OCI-LY7 (cell line): ENCODE results near the gene CDH15. TPM values are rescaled to one million over a fixed set of nuclear protein-coding genes. Genes with fewer than 3 reads are reported as not detected.

ENCODE experiments used
- BruUV-seq: library from RNA; stranded (reverse); fragments of 400-500 nt; replicated peaks from 2 replicates; lab custom pipeline; 2021; lab: Mats Ljungman, UMichigan
- CTCF ChIA-PET: fragments of 300-600 bp; sonication (Branson Sonifier 250); formaldehyde crosslinking; loops from one replicate; lab custom pipeline; 2022; ENCODE audit warnings: antibody characterized with exemption; ENCODE audit not compliant: unreplicated experiment; lab: Charles Lee
- POLR2A ChIA-PET: fragments of 300-600 bp; sonication (Branson Sonifier 250); formaldehyde crosslinking; loops from one replicate; lab custom pipeline; 2022; ENCODE audit warnings: antibody characterized with exemption; lab: Charles Lee
- DNase-seq: peaks from one replicate; pipeline ENCODE4 v3.0.0-alpha.2; 2015; ENCODE audit warnings: low spot score
- H2AFZ ChIP-seq: fragments of 200-600 bp; sonication (generic), shearing (Covaris generic); 2 replicates; pipeline ENCODE4 v1.6.1; 2014; ENCODE audit warnings: mild to moderate bottlenecking, antibody characterized with exemption, low read length, moderate library complexity
- H3K27ac ChIP-seq: fragments of 200-600 bp; sonication (generic); 2 replicates; pipeline ENCODE4 v1.5.1; 2014; ENCODE audit warnings: mixed run types, low read depth, mild to moderate bottlenecking, moderate library complexity, low read length, inconsistent platforms; ENCODE audit not compliant: poor library complexity, severe bottlenecking
- H3K36me3 ChIP-seq: fragments of 200-600 bp; sonication (generic); 2 replicates; pipeline ENCODE4 v1.6.1; 2014; ENCODE audit warnings: mild to moderate bottlenecking, antibody characterized with exemption, low read length, moderate library complexity, mixed read lengths; ENCODE audit not compliant: insufficient read depth
- H3K4me1 ChIP-seq: fragments of 200-600 bp; sonication (generic); 2 replicates; pipeline ENCODE4 v1.5.1; 2014; ENCODE audit warnings: mild to moderate bottlenecking, low read length; ENCODE audit not compliant: insufficient read depth, poor library complexity, severe bottlenecking
- H3K4me2 ChIP-seq: fragments of 200-600 bp; sonication (generic); 2 replicates; pipeline ENCODE4 v1.6.1; 2014; ENCODE audit warnings: mild to moderate bottlenecking, low read length
- H3K4me3 ChIP-seq: fragments of 200-600 bp; sonication (generic); 2 replicates; pipeline ENCODE4 v1.5.1; 2014; ENCODE audit warnings: mild to moderate bottlenecking, low read depth, low read length; ENCODE audit not compliant: poor library complexity, severe bottlenecking
- H3K79me2 ChIP-seq: fragments of 200-600 bp; sonication (generic); 2 replicates; pipeline ENCODE4 v1.6.1; 2016; ENCODE audit warnings: low read depth, mild to moderate bottlenecking, low read length, moderate library complexity, mixed read lengths; ENCODE audit not compliant: insufficient read depth
- H3K9me2 ChIP-seq: fragments of 200-600 bp; sonication (generic); 2 replicates; pipeline ENCODE4 v1.6.1; 2016; ENCODE audit warnings: mild to moderate bottlenecking, low read length, mixed read lengths; ENCODE audit not compliant: insufficient read depth
- H3K9me3 ChIP-seq: fragments of 200-600 bp; sonication (generic); 2 replicates; pipeline ENCODE4 v1.6.1; 2014; ENCODE audit warnings: mild to moderate bottlenecking, mixed run types, low read length, mixed read lengths
- H4K20me1 ChIP-seq: fragments of 200-600 bp; sonication (generic); 2 replicates; pipeline ENCODE4 v1.6.1; 2014; ENCODE audit warnings: mild to moderate bottlenecking, antibody characterized with exemption, low read length, moderate library complexity, mixed read lengths; ENCODE audit not compliant: insufficient read depth
- EZH2phosphoT487 ChIP-seq: fragments of 200-600 bp; sonication (generic); IDR thresholded peaks from 2 replicates; pipeline ENCODE4 v1.6.1; 2018; ENCODE audit warnings: low read depth, borderline replicate concordance, mild to moderate bottlenecking, mixed run types, antibody characterized with exemption, low read length, moderate library complexity, mixed read lengths
- intact Hi-C: fragments of 100-400 bp; cut with micrococcal nuclease; formaldehyde crosslinking; loops from one replicate; pipeline ENCODE4 v1.10.0; 2022; ENCODE audit not compliant: unreplicated experiment
- total RNA-seq, 2 experiments: library from RNA; depleted of rRNA in 1 of 2; stranded (reverse); fragments of >200 nt in 1 of 2; shearing (Covaris generic) in 1 of 2; gene quantifications; 2 replicates each; pipeline ENCODE4 v1.2.3, GENCODE V29; 2014 to 2022
- TF ChIP-seq, protein P1 (sequence below): fragments of 200-600 bp; sonication (generic); conservative IDR thresholded peaks from 2 replicates; pipeline ENCODE4 v1.5.1; 2014; ENCODE audit warnings: mild to moderate bottlenecking, antibody characterized with exemption, low read length, moderate library complexity, mixed read lengths

Gene CDH15
- total RNA-seq, 2 experiments from 2014 or later: not detected

DNA sequence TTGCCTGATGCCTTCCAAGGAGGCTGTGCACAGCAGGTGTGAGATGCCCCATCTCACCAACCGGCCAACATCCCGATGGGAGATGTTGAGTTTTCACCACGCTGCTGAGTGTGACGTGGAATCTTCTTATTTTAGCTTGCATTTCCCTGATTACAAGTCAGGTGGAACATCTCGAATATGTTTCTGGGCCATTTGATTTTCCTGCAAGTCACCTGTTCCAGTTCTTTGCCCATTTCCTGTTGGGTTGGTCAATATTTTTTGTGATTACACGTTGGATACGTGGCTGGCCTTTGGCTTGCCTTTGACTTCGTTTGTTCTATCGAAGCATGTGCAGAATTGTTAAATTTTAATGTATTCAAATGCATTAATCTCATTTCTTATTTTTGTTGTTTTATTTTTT lies 8.3 kb upstream of the CDH15 start:
- H3K4me3 ChIP-seq: no peak overlapping the region
- POLR2A ChIA-PET: interaction anchor here (0.7 kb wide), 1 partner anchor 143 kb away, joined by 4 read pairs; no protein-coding TSS in a partner anchor
- no peaks in the 10 kb centered on the region for H3K36me3 ChIP-seq
- no peaks in the 10 kb centered on the region for H3K9me2 ChIP-seq
- DNase-seq: no peak
- H3K79me2 ChIP-seq: no peaks in the 10 kb centered on the region
- TF ChIP-seq EZH2phosphoT487: no peak
- TF ChIP-seq, protein P1, sequence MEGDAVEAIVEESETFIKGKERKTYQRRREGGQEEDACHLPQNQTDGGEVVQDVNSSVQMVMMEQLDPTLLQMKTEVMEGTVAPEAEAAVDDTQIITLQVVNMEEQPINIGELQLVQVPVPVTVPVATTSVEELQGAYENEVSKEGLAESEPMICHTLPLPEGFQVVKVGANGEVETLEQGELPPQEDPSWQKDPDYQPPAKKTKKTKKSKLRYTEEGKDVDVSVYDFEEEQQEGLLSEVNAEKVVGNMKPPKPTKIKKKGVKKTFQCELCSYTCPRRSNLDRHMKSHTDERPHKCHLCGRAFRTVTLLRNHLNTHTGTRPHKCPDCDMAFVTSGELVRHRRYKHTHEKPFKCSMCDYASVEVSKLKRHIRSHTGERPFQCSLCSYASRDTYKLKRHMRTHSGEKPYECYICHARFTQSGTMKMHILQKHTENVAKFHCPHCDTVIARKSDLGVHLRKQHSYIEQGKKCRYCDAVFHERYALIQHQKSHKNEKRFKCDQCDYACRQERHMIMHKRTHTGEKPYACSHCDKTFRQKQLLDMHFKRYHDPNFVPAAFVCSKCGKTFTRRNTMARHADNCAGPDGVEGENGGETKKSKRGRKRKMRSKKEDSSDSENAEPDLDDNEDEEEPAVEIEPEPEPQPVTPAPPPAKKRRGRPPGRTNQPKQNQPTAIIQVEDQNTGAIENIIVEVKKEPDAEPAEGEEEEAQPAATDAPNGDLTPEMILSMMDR: no peak
- intact Hi-C loops: no loop called here
- H2AFZ ChIP-seq: no peak overlapping the region
- no peaks in the 10 kb centered on the region for H4K20me1 ChIP-seq
- no TSS peak for BruUV-seq
- 0 out of 2 replicates have a peak, but pooled peaks cover 4% of the 10 kb centered on the region for H3K9me3 ChIP-seq
- H3K4me2 ChIP-seq: no peak overlapping the region
- CTCF ChIA-PET: no interaction called here
- H3K4me1 ChIP-seq: peaks cover 10% of the 10 kb centered on the region
- H3K27ac ChIP-seq: no peak overlapping the region

DNA sequence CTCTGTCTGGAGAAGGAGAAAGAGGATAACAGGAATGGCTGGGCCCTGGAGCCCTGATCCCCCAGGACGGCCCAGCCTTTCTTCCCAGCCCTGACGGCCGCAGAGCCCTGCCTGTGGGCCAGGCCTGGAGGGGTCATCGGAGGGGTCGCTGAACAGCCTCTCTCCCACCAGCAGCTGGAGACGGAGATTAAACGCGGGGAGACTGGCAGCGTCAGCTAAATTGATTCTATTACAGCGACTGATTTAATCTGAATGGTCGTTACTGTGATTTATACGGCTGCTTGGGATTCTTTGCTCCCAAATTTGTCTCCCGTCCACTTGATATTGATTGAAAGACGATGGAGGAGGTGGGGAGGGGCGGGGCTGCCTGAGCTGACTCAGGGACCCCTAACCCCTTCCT lies 7.1 kb upstream of the CDH15 start:
- Histone ChIP-seq H4K20me1 (no peaks in the 10 kb centered on the region), H3K4me3 (no peak overlapping the region), H3K36me3 (no peaks in the 10 kb centered on the region), H3K79me2 (no peaks in the 10 kb centered on the region), H3K27ac (no peak overlapping the region), H3K9me2 (no peaks in the 10 kb centered on the region), H3K9me3 (no peaks in the 10 kb centered on the region), H3K4me1 (peaks cover 10% of the 10 kb centered on the region), H3K4me2 (no peak overlapping the region), H2AFZ (no peak overlapping the region)
- TF ChIP-seq, protein P1: no peak
- TF ChIP-seq EZH2phosphoT487: no peak
- ChIA-PET CTCF (interaction anchor here (0.5 kb wide), 1 partner anchor 8 kb away, joined by 3 read pairs; no protein-coding TSS in a partner anchor), POLR2A (interaction anchor here (0.6 kb wide), 1 partner anchor 28 kb away, joined by 3 read pairs; no protein-coding TSS in a partner anchor)
- DNase-seq: no peak
- no TSS peak for BruUV-seq
- intact Hi-C loops: no loop called here
